Tibial artery (tissue), 4 donors: ENCODE measurements around the gene TUBGCP3.
A peak's percentile ranks its signal among the peaks of the same experiment; 100 is the strongest.

ENCODE experiments used
- DNase-seq, 2 donors: peaks; one replicate each; pipeline ENCODE4 v3.0.0-alpha.2; 2019
- H3K27ac ChIP-seq, 2 donors: fragments of 200-600 bp; sonication (generic) in 1 of 2; 1 replicate in 1 of 2; 2 replicates in 1 of 2; pipeline ENCODE4 v1.5.1; 2018 to 2019; ENCODE audit warnings: mild to moderate bottlenecking in 1 of 2
- H3K27me3 ChIP-seq, 2 donors: fragments of 200-600 bp; sonication (generic) in 1 of 2; one replicate each; pipeline versions ENCODE4 v1.5.1 to v1.6.0; 2016 to 2019
- H3K36me3 ChIP-seq, 3 donors: fragments of 200-600 bp; sonication (generic) in 2 of 3; one replicate each; pipeline ENCODE4 v1.5.1; 2016 to 2019; ENCODE audit warnings: mild to moderate bottlenecking in 2 of 3
- H3K4me1 ChIP-seq, 4 donors: fragments of 200-600 bp; sonication (generic) in 2 of 4; 1 replicate in 3 of 4; 2 replicates in 1 of 4; pipeline ENCODE4 v1.5.1; 2016 to 2019
- H3K4me3 ChIP-seq, 2 donors: fragments of 200-600 bp; sonication (generic) in 1 of 2; 1 replicate in 1 of 2; 2 replicates in 1 of 2; pipeline ENCODE4 v1.5.1; 2018 to 2019; ENCODE audit warnings: mild to moderate bottlenecking in 2 of 2
- H3K9me3 ChIP-seq, 3 donors: fragments of 200-600 bp; sonication (generic) in 1 of 3; one replicate each; pipeline ENCODE4 v1.5.1; 2016 to 2019
- intact Hi-C: fragments of 100-400 bp; cut with DNase I; formaldehyde crosslinking; loops from one replicate; pipeline ENCODE4 v1.15.0; 2023; ENCODE audit warnings: low total_unique reads
- TF ChIP-seq, protein P1 (sequence below), 2 experiments: fragments of 200-600 bp in 1 of 2; fragments of 450-650 bp in 1 of 2; IDR thresholded peaks; one replicate each; pipeline ENCODE4 v1.5.1; 2017 to 2019; ENCODE audit warnings: antibody characterized with exemption in 2 of 2, mild to moderate bottlenecking in 1 of 2, moderate library complexity in 1 of 2

The TUBGCP3 gene

DNA sequence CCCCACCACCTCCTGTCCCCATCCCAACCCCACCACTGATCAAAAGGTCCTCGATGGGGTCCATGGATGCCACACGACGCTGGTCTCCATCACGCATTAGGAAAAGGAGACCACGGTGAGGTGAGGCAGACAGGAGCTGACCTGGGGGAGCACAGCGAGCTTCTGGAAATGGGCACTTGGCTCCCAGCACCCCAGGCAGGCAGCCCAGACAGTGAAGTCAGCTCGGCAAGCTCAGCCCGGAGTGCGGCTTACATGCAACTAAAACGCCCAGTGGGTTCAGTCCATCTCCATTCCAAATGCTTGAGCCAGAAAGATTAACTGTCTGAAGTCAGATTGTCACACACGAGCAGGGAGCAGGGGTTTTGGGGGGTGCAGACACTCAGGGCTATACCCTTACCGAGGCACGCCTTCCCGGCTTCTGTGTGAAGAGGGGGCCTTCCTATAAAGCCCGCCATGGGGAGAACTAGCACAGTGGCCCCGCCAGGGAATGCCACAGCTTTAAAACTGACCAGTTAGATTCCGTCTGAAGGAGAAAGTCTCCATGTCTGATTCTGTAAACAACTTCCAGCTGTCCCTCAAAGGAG is 132.4 kb downstream of the TUBGCP3 start:
- Histone ChIP-seq H3K4me1 (peaks cover 0 to 5% (median 0%) of the 10 kb centered on the region in 4 donors), H3K36me3 (no peaks in the 10 kb centered on the region), H3K27me3 (no peaks in the 10 kb centered on the region), H3K9me3 (peaks cover 0 to 9% (median 4%) of the 10 kb centered on the region in 3 donors), H3K4me3 (no peak overlapping the region), H3K27ac (no peak overlapping the region)
- DNase-seq, result peak in 1 of 2 donors; percentile 7
- intact Hi-C loops, result no loop called here
- TF ChIP-seq, protein P1, sequence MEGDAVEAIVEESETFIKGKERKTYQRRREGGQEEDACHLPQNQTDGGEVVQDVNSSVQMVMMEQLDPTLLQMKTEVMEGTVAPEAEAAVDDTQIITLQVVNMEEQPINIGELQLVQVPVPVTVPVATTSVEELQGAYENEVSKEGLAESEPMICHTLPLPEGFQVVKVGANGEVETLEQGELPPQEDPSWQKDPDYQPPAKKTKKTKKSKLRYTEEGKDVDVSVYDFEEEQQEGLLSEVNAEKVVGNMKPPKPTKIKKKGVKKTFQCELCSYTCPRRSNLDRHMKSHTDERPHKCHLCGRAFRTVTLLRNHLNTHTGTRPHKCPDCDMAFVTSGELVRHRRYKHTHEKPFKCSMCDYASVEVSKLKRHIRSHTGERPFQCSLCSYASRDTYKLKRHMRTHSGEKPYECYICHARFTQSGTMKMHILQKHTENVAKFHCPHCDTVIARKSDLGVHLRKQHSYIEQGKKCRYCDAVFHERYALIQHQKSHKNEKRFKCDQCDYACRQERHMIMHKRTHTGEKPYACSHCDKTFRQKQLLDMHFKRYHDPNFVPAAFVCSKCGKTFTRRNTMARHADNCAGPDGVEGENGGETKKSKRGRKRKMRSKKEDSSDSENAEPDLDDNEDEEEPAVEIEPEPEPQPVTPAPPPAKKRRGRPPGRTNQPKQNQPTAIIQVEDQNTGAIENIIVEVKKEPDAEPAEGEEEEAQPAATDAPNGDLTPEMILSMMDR (IDR thresholded peaks at IDR 0.05), result no peak

- H3K4me1 ChIP-seq, result peaks cover 0 to 5% (median 0%) of the 10 kb centered on the region in 4 donors
- H3K9me3 ChIP-seq, result peaks cover 0 to 8% (median 4%) of the 10 kb centered on the region in 3 donors
- no peak for DNase-seq
- no peaks in the 10 kb centered on the region for H3K27me3 ChIP-seq
- TF ChIP-seq, protein P1 (IDR thresholded peaks at IDR 0.05), result no peak
- intact Hi-C loops, result no loop called here
- no peak overlapping the region for H3K4me3 ChIP-seq
- H3K27ac ChIP-seq, result no peak overlapping the region
- H3K36me3 ChIP-seq, result no peaks in the 10 kb centered on the region
Observed at GRCh38 chr13:112454648-112455334, 133.2 kb downstream of the TUBGCP3 start.

- TF ChIP-seq, protein P1 (IDR thresholded peaks at IDR 0.05), result no peak
- H3K27ac ChIP-seq, result no peak overlapping the region
- H3K36me3 ChIP-seq, result no peaks in the 10 kb centered on the region
- peaks cover 0 to 5% (median 0%) of the 10 kb centered on the region in 4 donors for H3K4me1 ChIP-seq
- no peak overlapping the region for H3K4me3 ChIP-seq
- peaks cover 0 to 3% (median 0%) of the 10 kb centered on the region in 3 donors for H3K9me3 ChIP-seq
- H3K27me3 ChIP-seq, result no peaks in the 10 kb centered on the region
- DNase-seq, result peak in 1 of 2 donors; percentile 51
- intact Hi-C loops, result no loop called here
Observed at GRCh38 chr13:112453874-112454647, 133.9 kb downstream of the TUBGCP3 start.

- Histone ChIP-seq H3K27ac (no peak overlapping the region), H3K9me3 (peaks cover 0 to 3% (median 0%) of the 10 kb centered on the region in 3 donors), H3K36me3 (no peaks in the 10 kb centered on the region), H3K4me3 (no peak overlapping the region), H3K4me1 (peaks cover 0 to 5% (median 0%) of the 10 kb centered on the region in 4 donors), H3K27me3 (no peaks in the 10 kb centered on the region)
- intact Hi-C loops, result no loop called here
- TF ChIP-seq, protein P1 (IDR thresholded peaks at IDR 0.05), result no peak
- DNase-seq, result no peak
Observed at GRCh38 chr13:112453207-112453829, 134.6 kb downstream of the TUBGCP3 start.

DNA sequence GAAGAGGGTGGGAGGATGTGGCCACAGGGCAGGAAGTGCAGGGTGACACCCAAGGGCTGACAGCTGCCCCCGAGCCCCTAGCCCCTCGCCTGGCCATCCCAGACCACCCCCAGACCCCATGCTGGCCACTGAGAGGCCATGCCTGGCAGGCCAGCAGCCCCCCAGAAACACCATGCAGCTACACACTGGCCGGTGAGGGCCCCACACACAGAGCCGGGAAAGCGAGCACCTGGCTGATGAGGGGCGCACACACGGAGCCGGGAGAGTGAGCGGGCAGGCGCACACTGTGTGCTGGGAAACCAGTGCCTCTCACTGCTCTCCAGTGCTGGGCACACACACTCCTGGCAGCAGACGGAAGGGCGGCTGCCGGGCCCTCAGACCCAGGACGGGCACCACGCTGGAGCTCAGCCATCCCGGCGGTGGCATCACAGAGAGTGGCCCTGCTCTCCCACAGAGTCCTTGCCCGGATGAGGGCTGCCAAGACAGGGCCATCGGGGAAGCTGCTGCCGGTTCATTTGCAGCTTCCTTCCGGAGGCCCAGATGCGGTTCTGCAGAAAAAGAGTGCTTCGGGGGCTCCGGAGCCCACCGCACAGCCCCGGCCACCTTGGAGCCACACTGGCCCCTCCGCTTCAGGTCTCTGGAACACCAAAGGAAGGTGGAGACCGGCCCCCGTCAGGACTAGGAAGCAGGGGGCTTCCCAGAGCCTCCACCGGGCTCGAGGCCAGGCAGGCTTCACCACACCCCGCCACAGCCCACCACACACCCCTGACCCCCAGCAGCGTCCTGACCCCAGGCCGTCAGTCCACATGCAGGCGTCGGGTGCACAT is 135.4 kb downstream of the TUBGCP3 start:
- TF ChIP-seq, protein P1 (IDR thresholded peaks at IDR 0.05), result no peak
- H3K27ac ChIP-seq, result no peak overlapping the region
- peaks cover 0 to 5% (median 0%) of the 10 kb centered on the region in 4 donors for H3K4me1 ChIP-seq
- intact Hi-C loops, result no loop called here
- DNase-seq, result peak in 1 of 2 donors; percentile 63
- H3K27me3 ChIP-seq, result no peaks in the 10 kb centered on the region
- no peaks in the 10 kb centered on the region for H3K36me3 ChIP-seq
- no peak overlapping the region for H3K4me3 ChIP-seq
- H3K9me3 ChIP-seq, result peaks cover 0 to 3% (median 0%) of the 10 kb centered on the region in 3 donors
